GM18907 (cell line): ENCODE measurements around the gene EVC2.
"Not testable (repeated sequence)": the region's sequence is repeated elsewhere in the genome, so short reads cannot be mapped to it uniquely, and the experiment has no call there.

Experiments
- ATAC-seq: cut with Tn5 transposase; IDR thresholded peaks from one replicate; pipeline ENCODE4 v1.9.1; 2021; ENCODE audit warnings: mild to moderate bottlenecking, moderate library complexity; ENCODE audit not compliant: unreplicated experiment

Gene EVC2

DNA sequence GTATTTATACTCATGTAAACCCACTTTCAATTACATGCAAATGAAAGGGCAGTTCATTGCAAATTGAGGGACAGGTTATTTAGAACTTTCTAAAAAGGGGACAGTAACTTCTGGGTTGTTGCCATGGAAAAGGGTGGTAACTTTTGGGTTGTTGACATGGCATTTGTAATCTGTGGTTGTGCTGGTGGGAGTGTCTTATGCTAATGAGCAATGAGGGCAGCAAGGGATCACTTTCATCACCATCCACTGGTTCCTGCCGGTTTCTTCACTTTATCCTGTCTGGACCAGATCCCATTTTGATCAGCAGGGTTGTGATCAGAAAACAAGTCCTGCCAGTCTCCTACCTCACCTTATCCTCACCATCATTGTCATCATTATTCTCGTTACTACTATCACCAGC is 34.6 kb upstream of the EVC2 start:
- no peak for ATAC-seq

DNA sequence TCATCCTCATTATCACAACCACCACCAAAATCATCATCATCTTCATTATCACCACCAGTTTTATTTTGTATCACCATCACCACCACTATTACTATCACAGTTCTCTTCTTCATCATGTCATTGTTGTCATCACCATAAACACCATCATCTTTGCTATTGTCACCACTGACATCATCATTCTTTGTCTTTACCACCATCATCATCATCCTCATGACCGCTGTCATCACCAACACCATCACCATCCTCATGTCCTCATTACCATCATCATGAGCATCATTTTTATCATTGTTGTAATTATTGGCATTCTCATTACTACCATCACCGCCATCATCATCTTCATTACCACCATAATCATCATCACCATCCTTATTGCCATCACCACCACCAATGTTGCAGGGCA is 34.0 kb upstream of the EVC2 start:
- ATAC-seq, result no peak

DNA sequence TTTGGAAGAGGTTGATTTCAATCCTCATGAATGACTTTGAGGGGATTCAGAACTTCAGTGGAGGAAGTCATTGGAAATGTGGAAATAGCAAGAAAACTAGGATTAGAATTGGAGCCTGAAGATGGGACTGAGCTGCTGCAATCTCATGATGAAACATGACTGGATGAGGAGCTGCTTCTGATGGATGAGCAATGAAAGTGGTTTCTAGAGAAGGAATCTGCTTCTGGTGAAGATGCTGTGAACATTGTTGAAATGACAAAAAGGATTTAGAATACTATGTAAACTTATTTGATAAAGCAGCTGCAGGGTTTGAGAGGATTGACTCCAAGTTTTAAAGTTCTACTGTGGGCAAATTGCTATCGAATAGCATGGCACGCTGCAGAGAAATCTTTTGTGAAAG is 29.7 kb upstream of the EVC2 start:
- no peak for ATAC-seq

DNA sequence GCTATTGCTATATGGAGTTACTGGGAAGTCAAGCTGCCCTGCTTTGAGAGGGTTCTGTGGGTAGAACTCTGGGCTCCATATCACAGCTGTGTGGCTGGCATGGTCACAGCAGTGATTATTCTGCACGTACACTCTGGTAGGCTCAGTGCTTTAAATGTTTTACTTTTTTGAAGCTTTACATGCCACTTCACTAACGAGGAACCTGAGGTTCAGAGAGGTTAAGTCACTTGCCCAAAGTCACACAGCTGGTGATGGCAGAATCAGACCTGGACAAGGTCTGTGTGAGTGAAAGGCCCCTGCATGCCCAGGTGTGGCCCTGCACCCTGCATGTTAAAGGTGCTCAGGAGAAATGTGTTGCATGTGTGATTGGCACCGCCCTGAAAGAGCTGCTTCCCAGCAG is 27.1 kb upstream of the EVC2 start:
- no peak for ATAC-seq

DNA sequence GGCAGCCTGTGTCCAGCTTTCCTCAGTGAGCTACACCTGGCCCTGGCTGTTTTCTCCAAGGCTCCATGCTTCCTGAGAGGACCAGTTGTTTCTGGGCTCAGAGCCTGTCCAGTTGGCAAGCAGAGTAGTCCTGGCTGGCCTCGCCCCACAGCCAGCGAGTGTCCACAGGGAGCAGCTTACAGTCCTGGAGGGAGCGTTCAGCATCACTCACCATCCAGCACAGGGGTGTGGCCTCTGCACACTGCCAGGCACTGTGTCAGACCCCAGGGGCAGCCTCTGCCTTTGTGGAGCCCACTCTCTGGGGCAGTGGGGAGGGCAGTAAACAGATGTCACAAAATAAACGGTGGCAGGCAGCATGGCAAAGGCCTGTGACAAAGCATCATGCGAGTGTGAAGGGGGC is 26.5 kb upstream of the EVC2 start:
- ATAC-seq, result no peak

DNA sequence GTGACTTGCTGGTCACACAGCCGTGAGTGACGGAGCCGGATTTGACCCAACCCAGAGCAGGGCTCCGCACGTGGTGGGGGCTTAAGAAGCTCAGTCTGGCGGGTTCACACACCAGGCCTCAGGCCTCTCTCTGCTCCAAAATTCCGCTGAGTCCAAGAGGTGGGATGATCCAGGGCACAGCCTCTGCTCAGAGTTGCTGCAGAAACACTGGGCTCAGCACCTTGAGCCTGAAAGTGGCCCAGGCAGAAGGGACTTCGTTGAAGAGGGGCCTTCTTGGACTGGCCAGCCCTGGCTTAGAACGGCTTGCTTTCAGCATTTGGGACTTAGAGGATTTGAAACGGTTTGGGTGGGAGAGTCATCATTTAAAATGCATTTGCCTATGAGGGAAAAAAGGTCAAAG is 23.8 kb upstream of the EVC2 start:
- no peak for ATAC-seq

DNA sequence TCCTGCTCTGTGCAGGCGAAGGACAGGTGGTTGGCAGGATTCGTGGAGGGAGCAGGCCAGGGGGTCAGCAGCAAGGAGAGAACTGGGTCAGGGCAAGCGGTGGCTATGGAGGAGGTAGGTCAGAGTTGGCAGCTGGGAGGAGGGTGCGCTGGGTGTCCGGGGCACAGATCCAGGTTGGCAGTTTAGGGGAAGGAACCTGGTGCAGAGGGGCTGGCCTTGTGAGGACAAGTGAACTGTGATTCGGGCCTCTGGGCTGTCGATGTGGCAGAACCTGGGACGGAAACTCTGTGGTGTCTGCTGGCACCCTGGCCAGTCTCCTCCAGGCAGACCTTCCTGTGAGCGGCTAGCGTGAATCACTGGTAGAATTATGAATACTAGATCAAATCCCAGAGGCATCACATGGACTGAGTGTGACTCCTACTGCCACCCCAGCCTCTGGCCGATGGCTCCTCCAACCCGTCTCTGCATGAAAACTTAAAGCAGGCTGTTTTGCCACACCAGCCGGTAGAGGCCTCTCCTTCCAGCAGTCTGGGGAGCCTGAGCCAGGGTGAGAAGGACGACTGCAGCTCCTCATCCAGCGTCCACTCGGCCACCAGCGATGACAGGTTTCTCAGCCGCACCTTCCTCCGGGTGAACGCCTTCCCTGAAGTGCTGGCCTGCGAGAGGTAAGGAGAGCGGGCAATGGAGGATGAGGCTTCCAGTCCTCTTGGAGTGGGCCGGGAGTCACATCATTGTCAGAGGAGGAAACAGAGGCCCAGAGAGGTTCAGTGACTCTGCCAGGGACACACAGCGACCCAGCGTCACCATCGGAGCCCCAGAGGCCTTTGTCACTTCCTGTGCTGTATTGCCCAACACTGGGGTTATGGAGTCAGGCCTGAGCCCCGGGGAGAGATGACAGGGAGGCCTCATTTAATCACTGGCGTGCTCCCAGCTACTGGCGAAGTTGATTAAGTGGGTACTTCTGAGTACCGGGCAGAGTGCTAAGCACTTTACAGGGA is 22.9 kb upstream of the EVC2 start:
- no peak for ATAC-seq

DNA sequence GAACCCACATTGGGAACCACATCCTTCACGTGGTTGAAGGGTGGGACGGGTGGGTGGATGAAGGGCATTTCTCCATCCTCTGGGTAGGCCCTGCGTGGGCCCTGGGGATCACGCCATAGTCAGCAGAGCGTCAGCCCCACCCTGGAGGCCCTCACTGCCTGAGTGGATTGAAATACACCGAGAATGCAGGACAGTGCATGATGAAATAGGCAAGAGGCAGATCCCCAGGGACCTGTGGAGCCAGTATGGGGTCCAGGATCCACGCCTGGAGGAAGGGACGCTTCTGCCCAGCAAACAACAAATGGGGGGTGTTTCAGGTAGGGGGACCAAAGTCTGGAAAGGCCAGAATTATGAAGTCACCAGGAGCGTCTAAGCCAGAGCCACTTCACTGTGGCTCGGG is 22.1 kb upstream of the EVC2 start:
- no peak for ATAC-seq

DNA sequence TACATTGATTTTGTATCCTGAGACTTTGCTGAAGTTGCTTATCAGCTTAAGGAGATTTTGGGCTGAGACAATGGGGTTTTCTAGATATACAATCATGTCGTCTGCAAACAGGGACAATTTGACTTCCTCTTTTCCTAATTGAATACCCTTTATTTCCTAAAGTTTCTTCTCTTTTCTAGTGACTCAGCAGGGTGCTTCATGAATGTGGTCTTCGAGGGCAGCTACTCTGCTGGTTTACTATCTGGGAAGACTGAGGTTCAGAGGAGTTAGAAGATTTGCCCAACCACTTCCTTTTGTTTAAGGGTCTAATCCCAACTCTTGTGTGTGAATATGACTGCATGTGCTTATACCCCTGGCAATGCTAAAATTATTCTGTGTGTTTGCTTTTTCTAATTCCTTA is 20.1 kb upstream of the EVC2 start:
- not testable (repeated sequence) for ATAC-seq

DNA sequence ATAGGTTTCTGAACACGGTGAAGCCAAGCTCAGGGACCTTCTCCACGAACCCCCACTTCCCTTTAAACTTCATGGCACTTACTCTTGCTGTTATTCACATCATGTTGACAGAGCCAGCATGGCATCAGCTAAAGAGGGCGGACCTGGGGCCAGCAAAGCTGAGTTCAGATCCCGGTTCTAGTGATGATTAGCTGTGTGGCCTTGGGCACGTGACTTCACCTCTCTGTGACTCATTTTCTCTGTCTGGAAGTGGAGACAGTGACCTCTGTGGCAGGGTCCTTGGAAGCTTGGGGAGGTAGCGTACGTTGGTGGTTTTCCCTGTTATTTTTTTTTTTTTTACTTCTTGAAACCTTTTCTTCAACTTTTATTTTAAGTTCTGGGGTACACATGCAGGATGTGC is 16.0 kb upstream of the EVC2 start:
- no peak for ATAC-seq

DNA sequence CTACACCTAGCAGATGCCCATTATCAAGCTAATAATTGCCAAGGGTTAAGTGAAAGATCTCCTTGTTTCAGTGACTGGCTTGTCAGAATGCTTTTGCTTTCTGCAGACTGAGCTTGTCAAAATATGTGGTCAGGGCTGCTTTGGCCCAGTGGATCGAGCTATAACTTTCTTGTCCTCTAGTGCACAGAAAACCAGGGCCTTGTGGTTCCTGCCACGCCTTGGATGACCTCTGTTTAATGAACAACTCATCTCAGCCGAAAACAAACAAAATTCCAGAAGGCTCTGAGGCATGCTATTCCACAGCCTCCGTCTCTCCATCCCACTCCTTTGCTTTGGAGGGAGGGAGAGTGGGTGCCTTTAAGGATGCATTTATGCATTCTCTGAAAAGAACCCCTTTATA is 14.0 kb upstream of the EVC2 start:
- no peak for ATAC-seq

DNA sequence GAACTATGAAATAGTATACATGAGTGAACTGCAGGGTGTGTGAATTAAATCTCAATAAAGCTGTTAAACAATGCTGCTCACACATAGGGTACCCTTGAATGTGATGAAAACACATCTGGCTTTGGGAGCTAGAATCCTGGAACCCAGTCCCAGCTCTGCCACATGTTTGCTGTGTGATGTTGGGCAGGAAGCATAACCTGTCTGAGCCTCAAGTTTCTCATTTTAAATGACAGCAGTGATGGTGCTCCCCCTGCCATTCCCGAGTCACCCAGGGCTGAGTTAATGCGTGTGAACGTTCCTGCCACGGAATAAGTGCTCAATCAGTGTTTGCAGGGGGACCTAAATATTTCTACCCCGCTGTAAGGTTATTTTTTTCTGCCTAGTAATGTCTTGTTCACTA is 13.6 kb upstream of the EVC2 start:
- ATAC-seq, result no peak

DNA sequence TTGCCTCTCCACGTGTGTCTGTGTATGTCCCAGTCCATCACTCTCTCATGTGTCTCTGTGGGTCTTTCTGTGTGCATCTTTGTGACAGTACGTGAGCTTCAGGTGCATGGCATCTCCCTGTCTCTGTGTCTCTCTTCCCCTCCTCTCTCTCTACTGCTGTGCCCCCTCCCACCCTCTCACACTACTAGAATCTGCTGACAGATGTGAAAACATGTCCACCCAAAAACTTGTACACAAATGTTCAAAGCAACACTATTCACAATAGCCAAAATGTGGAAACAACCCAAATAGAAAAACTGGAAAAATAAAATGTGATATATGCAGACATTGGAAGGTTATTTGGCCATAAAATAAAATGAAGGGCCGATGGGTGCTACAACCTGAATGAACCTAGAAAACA is 12.6 kb upstream of the EVC2 start:
- ATAC-seq, result no peak

DNA sequence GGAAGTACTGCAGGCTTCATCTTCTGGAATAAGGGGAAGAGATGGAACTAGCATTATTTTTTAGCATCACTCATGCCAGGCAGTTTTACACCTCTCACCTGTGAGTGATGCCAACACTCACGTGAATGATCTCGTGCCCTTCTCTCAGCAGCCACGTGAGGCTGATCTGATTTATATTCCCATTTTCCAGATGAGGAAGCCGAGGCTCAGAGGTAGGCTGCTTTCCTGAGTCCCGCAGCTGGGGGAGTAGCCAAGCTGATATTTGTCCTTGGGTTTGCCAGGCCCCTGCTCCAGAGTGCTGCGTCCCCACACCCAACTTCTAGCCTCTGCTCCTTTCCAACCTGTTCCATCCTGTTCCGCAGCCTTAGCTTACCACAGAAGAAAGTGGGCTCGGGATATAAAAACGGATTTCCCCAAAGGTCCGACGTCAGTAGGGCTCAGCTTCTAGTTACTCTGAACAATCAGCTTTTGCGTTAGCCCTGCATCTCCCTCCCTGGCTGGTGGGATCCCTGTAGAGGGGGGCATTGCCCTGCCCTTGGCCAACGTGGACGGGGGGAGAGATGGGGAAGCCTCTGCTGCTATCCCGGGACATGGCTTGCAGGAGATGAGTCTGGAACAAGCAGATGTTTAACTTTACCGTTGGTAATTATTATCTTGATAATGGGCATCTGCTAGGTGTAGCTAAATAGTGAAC is 11.9 kb upstream of the EVC2 start:
- ATAC-seq, result no peak

DNA sequence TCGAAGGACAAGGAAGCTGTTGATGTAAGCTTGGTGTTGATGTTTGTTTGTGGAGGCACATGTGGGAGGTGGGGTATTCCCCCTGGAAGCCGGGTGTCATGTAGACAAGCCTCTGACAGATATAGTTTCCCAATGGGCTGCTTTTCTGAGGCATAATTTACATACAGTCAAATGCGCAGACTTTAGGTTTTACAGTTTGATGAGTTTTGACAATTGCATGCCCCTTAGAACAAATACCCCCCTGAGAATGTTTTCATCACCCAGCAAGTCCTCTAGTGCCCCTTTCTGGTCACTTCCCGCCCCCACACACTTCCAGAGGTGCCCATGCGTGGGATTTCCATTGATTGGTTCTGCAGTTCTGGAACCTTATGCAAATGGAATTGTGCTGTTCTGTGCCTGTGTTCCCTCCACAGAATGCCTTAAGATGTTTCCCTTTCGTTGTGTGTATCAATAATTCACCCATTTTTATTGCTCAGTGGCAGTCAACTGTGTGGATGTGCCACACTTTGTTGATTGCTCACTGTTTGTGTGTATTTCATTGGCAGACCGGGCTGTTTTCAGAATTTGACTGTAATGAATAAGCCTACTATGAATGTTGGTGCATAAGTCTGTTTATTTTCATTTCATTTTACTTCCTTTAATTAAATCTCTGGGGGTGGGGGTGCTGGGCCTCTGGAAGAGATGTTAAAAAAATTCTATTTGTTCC is 11.1 kb upstream of the EVC2 start:
- no peak for ATAC-seq

DNA sequence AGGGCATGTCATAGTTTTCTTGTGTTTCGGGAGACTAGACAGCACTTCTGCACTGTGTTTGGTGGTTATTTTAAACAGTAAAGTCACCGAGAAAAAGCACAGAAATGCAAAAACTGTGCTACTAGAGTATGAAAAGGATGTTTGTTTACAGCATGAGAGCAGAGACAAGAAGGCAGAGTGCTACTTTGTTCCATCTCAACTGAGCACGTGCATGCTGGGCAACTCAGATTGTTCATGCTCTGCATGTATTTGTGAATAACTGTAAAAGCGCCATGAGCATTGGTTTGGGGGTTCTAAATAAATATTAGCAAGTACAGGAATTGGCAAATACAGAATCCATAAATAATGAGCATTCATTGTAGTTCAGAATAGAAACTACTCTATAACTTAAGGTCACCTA is 10.1 kb upstream of the EVC2 start:
- no peak for ATAC-seq

DNA sequence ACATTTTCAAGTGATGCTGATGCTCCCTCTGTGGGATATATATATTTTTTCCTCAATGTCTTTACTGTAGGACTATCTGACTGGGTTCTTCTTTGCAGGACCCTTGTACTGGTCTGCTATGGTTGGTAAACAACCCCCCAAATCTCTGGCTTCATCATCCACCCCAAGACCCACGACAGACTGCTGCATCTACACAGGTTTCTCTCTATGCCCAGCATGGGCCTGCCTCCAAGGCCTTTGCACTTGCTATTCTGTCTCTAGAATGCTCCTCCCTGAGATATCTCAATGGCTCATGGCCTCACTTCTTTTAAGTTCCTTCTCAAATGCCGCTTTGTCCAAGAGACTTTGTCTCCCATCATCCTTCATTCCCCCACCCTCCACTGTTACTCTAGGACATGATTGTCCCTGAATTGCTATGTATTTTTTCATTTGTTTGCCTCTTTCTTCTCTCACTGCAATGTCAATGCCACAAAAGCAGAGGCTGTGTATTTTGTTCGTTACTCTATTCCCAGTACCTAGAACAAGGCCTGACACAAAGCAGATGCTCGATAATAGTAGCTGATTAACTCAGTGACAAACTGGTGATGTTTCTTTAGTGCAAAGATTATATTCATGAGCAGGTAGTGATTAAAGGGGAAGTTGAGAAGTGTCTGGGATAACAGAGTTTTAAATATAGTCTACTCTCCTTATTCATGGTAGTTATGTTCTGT is 9.2 kb upstream of the EVC2 start:
- no peak for ATAC-seq

DNA sequence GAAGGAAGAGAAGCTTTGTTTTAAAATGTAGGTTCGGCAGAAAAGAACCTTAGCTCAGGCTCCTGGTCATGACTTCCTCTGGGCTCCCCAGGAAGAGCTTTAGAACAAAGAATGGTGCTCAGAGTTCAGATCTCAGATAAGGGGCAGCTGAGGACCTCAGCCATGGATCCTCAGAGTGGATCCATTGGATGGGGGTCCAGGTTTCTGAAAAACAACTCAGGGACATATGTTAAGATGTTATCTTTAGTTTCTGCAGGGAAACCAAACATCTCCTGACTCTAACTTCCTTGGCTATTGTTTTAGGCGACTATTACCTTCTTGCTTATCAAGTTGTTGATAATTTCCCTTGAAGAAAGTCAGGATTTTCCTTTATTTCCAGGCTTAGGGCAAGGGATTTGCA is 8.0 kb upstream of the EVC2 start:
- no peak for ATAC-seq

DNA sequence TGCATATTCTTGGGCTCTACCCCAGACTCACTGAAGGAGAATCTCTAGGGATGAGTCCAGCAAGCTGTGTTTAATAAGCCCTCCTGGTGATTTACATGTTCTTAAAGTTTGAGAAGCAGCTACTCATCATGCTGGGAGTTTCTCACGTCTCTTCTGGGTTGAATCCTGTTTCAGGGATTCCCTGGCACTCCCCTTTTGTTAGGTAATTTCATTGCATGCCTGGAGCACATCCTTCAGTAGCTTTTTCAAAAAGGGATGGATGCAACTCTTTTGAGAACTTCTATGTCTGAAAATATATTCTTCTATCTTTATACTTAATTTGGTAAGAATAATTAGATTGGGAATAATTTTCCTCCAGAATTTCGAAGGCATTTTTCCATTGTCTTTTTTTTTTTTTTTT is 7.0 kb upstream of the EVC2 start:
- no peak for ATAC-seq

DNA sequence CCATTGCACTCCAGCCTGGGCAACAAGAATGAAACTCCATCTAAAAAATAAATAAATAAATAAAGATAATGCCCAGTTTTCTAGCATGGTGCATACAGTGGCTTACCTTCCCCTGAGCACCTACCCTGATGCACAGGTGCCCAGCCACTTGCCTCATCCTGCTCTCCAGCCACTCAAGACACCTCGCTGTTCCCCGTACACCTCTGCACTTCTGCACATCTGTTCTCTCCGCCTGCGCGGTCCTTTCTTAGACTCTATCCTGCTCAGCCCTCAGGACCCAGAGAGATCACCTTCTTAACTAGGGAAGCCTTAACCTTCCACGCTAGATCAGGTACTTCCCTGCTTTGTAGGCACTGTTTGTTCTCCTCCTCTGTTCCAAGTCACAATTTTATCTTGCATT is 5.5 kb upstream of the EVC2 start:
- ATAC-seq, result no peak

DNA sequence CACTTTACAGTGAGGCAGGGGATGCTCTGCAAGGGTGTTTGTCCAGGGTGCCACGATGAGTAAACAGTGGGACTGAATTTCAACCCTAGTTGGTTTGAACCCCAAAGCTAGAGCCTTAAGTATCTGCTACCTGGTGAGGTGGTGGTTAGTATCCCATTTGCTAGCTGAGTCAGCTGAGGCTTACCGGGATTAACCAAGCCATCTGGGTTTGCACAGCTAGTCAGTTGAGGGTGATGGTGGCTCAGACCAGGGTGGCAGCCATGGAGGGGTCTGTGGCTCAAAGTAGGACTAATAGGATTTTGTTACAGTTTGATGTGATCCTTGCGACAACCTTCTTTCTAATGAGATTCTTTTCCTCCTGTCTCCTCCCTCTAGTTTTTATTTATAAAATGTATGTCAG is 4.6 kb upstream of the EVC2 start:
- ATAC-seq, result no peak
